Measurements from ENCODE around the gene ITGB5.

DNA sequence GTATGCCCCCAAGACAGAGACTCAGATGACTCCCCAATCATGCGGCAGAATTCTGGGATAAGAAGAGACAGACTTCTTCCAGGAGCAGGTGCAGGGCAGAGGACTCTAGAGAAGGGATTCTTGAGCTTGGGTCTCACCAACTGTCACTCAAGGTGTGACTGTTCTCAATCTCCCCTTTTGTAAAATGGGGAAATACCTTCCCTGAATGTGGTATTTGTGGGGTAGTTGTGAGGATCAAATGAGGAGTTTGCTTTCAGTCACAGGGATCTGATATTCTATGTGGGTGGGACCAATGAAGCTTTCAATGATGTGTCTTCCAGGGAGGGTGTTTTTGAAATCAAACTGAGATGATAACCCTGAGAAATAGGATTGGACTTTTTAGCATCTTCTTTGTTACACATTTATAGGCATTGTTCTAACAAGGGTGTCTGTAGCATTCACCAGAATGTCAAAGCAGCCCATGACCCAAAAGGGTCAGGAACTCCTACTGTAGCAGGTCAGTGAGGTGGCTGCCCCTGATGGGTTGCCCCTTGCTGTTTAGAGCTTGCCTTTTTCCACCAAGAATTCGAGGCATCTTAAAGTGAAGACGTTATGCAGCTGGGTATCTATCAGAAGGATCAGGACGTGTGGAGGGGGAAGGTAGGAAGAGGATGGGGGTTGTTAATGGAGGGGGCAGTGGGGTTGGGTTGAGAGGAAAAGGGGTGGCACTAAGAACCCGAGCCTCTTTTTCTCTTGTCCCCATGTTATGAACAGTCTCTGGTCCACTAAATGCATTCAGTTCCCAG, 128.1 kb downstream of the ITGB5 start:
- TF ChIP-seq POLR2A (IDR thresholded peaks at IDR 0.05), result no peak
- TF ChIP-seq, protein P1, sequence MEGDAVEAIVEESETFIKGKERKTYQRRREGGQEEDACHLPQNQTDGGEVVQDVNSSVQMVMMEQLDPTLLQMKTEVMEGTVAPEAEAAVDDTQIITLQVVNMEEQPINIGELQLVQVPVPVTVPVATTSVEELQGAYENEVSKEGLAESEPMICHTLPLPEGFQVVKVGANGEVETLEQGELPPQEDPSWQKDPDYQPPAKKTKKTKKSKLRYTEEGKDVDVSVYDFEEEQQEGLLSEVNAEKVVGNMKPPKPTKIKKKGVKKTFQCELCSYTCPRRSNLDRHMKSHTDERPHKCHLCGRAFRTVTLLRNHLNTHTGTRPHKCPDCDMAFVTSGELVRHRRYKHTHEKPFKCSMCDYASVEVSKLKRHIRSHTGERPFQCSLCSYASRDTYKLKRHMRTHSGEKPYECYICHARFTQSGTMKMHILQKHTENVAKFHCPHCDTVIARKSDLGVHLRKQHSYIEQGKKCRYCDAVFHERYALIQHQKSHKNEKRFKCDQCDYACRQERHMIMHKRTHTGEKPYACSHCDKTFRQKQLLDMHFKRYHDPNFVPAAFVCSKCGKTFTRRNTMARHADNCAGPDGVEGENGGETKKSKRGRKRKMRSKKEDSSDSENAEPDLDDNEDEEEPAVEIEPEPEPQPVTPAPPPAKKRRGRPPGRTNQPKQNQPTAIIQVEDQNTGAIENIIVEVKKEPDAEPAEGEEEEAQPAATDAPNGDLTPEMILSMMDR (IDR thresholded peaks at IDR 0.05), result no peak
- TF ChIP-seq POLR2AphosphoS5 (IDR thresholded peaks at IDR 0.05), result no peak
- no peak for TF ChIP-seq EP300 (IDR thresholded peaks at IDR 0.05)

Data from upper lobe of left lung (tissue), 4 donors.